Testis (tissue), 2 donors: ENCODE measurements around the gene NOXO1.

Experiments
- POLR2A ChIP-seq: fragments of 450-650 bp; IDR thresholded peaks from one replicate; pipeline ENCODE4 v1.6.1; 2017; ENCODE audit warnings: antibody characterized with exemption, mild to moderate bottlenecking, moderate library complexity
- TF ChIP-seq, protein P1 (sequence below), 3 experiments: fragments of 450-650 bp in 2 of 3; fragments of 200-600 bp in 1 of 3; sonication (generic) in 1 of 3; IDR thresholded peaks; one replicate each; pipeline ENCODE4 v1.5.1; 2016 to 2019; ENCODE audit warnings: antibody characterized with exemption in 3 of 3, mild to moderate bottlenecking in 2 of 3, moderate library complexity in 1 of 3

DNA sequence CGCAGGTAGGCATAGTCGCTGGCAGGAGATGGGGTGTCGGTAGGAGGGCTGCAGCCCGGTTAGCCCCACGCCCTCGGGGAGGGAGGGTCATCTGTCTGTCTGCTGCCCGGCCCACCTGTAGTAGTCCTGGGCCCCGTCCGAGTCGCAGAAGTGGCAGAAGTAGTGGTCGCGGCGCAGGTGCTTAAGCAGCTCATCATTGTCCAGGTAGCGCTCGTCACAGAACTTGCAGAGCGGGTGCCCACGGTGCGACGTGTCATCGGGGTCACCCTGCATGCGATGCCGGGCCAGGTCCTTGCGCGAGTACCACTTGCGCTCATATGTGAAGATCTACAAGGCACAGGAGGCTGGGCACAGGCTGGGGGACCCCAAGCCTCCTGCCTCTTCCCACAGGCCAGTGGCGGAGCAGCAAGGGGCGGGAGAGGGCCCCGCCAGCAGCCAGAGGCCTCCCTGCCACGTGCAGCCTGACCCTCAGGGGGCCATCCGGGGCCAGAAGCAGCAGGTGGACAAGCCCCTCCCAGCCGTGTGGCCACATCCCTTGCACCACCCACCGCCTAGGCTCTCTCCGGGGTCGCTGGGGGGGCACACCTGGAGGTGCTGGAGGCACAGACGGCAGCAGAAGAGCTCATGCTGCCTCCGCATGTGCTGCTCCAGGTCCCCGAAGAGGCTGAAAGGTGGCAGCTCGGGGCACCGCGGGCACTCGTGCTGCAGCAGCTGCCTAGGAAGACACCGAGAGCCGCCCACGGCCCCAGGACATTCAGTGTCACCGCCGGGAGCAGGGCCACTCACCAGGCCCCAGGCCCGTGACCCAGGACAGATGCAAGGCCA lies 21.3 kb upstream of the NOXO1 start:
- TF ChIP-seq, protein P1, sequence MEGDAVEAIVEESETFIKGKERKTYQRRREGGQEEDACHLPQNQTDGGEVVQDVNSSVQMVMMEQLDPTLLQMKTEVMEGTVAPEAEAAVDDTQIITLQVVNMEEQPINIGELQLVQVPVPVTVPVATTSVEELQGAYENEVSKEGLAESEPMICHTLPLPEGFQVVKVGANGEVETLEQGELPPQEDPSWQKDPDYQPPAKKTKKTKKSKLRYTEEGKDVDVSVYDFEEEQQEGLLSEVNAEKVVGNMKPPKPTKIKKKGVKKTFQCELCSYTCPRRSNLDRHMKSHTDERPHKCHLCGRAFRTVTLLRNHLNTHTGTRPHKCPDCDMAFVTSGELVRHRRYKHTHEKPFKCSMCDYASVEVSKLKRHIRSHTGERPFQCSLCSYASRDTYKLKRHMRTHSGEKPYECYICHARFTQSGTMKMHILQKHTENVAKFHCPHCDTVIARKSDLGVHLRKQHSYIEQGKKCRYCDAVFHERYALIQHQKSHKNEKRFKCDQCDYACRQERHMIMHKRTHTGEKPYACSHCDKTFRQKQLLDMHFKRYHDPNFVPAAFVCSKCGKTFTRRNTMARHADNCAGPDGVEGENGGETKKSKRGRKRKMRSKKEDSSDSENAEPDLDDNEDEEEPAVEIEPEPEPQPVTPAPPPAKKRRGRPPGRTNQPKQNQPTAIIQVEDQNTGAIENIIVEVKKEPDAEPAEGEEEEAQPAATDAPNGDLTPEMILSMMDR (IDR thresholded peaks at IDR 0.05) = no peak
- no peak for TF ChIP-seq POLR2A
